Sigmoid colon (tissue), 7 donors: ENCODE results near the gene PRKN. TPM values are rescaled to one million over a fixed set of nuclear protein-coding genes. Genes with fewer than 3 reads are reported as not detected.

Experiments
- DNase-seq: peaks from one replicate; pipeline ENCODE4 v3.0.0-alpha.2; 2019
- H3K27ac ChIP-seq, 4 donors: fragments of 200-600 bp; sonication (generic); one replicate each; pipeline ENCODE4 v1.5.1; 2016 to 2019; ENCODE audit warnings: mild to moderate bottlenecking in 1 of 4
- H3K27me3 ChIP-seq, 3 donors: fragments of 200-600 bp; sonication (generic); one replicate each; pipeline ENCODE4 v1.5.1; 2019; ENCODE audit warnings: mild to moderate bottlenecking in 1 of 3
- H3K36me3 ChIP-seq, 4 donors: fragments of 200-600 bp; sonication (generic); one replicate each; pipeline ENCODE4 v1.5.1; 2016 to 2019
- H3K4me1 ChIP-seq, 4 donors: fragments of 200-600 bp; sonication (generic); one replicate each; pipeline ENCODE4 v1.5.1; 2017 to 2019
- H3K4me3 ChIP-seq, 4 donors: fragments of 200-600 bp; sonication (generic); one replicate each; pipeline ENCODE4 v1.5.1; 2017 to 2019; ENCODE audit warnings: mild to moderate bottlenecking in 2 of 4, moderate library complexity in 1 of 4
- H3K9me3 ChIP-seq, 4 donors: fragments of 200-600 bp in 3 of 4; sonication (generic) in 3 of 4; one replicate each; pipeline versions ENCODE4 v1.5.1 to v1.6.1; 2013 to 2019
- CTCF ChIP-seq, 4 experiments: fragments of 450-650 bp in 3 of 4; fragments of 200-600 bp in 1 of 4; IDR thresholded peaks; one replicate each; pipeline ENCODE4 v1.5.1; 2016 to 2019; ENCODE audit warnings: antibody characterized with exemption in 4 of 4, mild to moderate bottlenecking in 3 of 4, moderate library complexity in 2 of 4
- EP300 ChIP-seq, 4 donors: sonication (generic); formaldehyde crosslinking; IDR thresholded peaks; one replicate each; pipeline ENCODE4 v1.6.1; 2017; ENCODE audit warnings: antibody characterized with exemption in 4 of 4
- POLR2A ChIP-seq, 2 donors: fragments of 450-650 bp; IDR thresholded peaks; one replicate each; pipeline ENCODE4 v1.6.1; 2016; ENCODE audit warnings: antibody characterized with exemption in 2 of 2, mild to moderate bottlenecking in 2 of 2, moderate library complexity in 2 of 2
- POLR2AphosphoS5 ChIP-seq, 4 donors: sonication (generic); formaldehyde crosslinking; IDR thresholded peaks; one replicate each; pipeline ENCODE4 v1.6.1; 2017; ENCODE audit warnings: antibody characterized with exemption in 4 of 4
- WGBS, 2 donors: extraction: QIAGEN DNeasy Blood & Tissue Kit; methylation state at CpG; one replicate each; pipeline ENCODE4 v1.1.7; 2013; 5-methylcytosine and 5-hydroxymethylcytosine counted together
- intact Hi-C: fragments of 100-400 bp; cut with DNase I; formaldehyde crosslinking; loops from one replicate; pipeline ENCODE4 v1.15.1; 2023
- polyA plus RNA-seq, 3 donors: library from polyadenylated mRNA; stranded (reverse); fragments of 200-250 nt; gene quantifications; one replicate each; pipeline ENCODE4 v1.2.3, GENCODE V29; 2013
- total RNA-seq, 4 donors: library from RNA; depleted of rRNA; stranded (reverse); fragments of >200 nt; gene quantifications; one replicate each; pipeline ENCODE4 v1.1.0, GENCODE V29; 2016
- donor health status: healthy with polysubstance abuse.
- donor health status: Bipolar disorder and iron deficiency.
- donor health status: healthy.

Gene PRKN
- total and polyA plus RNA-seq, 7 donors, result 0.38 to 173 (median 9.7) TPM

GRCh38 chr6:162371121-162371520 is 356.4 kb downstream of the PRKN start:
- Histone ChIP-seq H3K27me3 (no peaks in the 10 kb centered on the region), H3K36me3 (no peaks in the 10 kb centered on the region), H3K4me3 (no peak overlapping the region), H3K9me3 (no peaks in the 10 kb centered on the region), H3K27ac (no peak overlapping the region), H3K4me1 (no peaks in the 10 kb centered on the region)
- intact Hi-C loops, result no loop called here
- TF ChIP-seq POLR2A (IDR thresholded peaks at IDR 0.05), result no peak
- no peak for TF ChIP-seq EP300 (IDR thresholded peaks at IDR 0.05)
- TF ChIP-seq POLR2AphosphoS5 (IDR thresholded peaks at IDR 0.05), result no peak
- no peak for TF ChIP-seq CTCF (IDR thresholded peaks at IDR 0.05)
- WGBS, 2 donors, result 91 to 94% methylated on average over 5 of the region's 5 CpGs
- DNase-seq, result no peak

- Histone ChIP-seq H3K27me3 (no peaks in the 10 kb centered on the region), H3K36me3 (no peaks in the 10 kb centered on the region), H3K4me3 (no peak overlapping the region), H3K27ac (no peak overlapping the region), H3K9me3 (no peaks in the 10 kb centered on the region), H3K4me1 (no peaks in the 10 kb centered on the region)
- 92% methylated on average over 2 of the region's 2 CpGs for WGBS, 2 donors
- intact Hi-C loops, result no loop called here
- DNase-seq, result no peak
- TF ChIP-seq EP300 (IDR thresholded peaks at IDR 0.05), result no peak
- TF ChIP-seq CTCF (IDR thresholded peaks at IDR 0.05), result no peak
- TF ChIP-seq POLR2A (IDR thresholded peaks at IDR 0.05), result no peak
- TF ChIP-seq POLR2AphosphoS5 (IDR thresholded peaks at IDR 0.05), result no peak
Observed at GRCh38 chr6:162369091-162369490, 358.5 kb downstream of the PRKN start.

- TF ChIP-seq CTCF (IDR thresholded peaks at IDR 0.05), result no peak
- no peak for TF ChIP-seq POLR2AphosphoS5 (IDR thresholded peaks at IDR 0.05)
- no peak for TF ChIP-seq EP300 (IDR thresholded peaks at IDR 0.05)
- no peak for TF ChIP-seq POLR2A (IDR thresholded peaks at IDR 0.05)
Observed at GRCh38 chr6:162364488-162364887, 363.1 kb downstream of the PRKN start.

GRCh38 chr6:162363757-162364156 is 363.8 kb downstream of the PRKN start:
- H3K4me1 ChIP-seq, result no peaks in the 10 kb centered on the region
- H3K4me3 ChIP-seq, result no peak overlapping the region
- no peaks in the 10 kb centered on the region for H3K9me3 ChIP-seq
- no peaks in the 10 kb centered on the region for H3K36me3 ChIP-seq
- H3K27me3 ChIP-seq, result no peaks in the 10 kb centered on the region
- WGBS, 2 donors, result 88 to 89% methylated on average over 4 of the region's 4 CpGs
- no peak for DNase-seq
- intact Hi-C loops, result no loop called here
- no peak overlapping the region for H3K27ac ChIP-seq
- TF ChIP-seq POLR2AphosphoS5 (IDR thresholded peaks at IDR 0.05), result no peak
- TF ChIP-seq CTCF (IDR thresholded peaks at IDR 0.05), result no peak
- no peak for TF ChIP-seq POLR2A (IDR thresholded peaks at IDR 0.05)
- TF ChIP-seq EP300 (IDR thresholded peaks at IDR 0.05), result no peak

More at GRCh38 chr6:162364488-162364887, 363.1 kb downstream of the PRKN start:
- H3K27ac ChIP-seq, result no peak overlapping the region
- H3K27me3 ChIP-seq, result no peaks in the 10 kb centered on the region
- 92 to 95% methylated on average over 4 of the region's 4 CpGs for WGBS, 2 donors
- no peaks in the 10 kb centered on the region for H3K9me3 ChIP-seq
- H3K36me3 ChIP-seq, result no peaks in the 10 kb centered on the region
- H3K4me3 ChIP-seq, result no peak overlapping the region
- no peaks in the 10 kb centered on the region for H3K4me1 ChIP-seq
- DNase-seq, result no peak
- intact Hi-C loops, result no loop called here

GRCh38 chr6:162360901-162361567 is 366.5 kb downstream of the PRKN start:
- H3K27ac ChIP-seq, result no peak overlapping the region
- no peaks in the 10 kb centered on the region for H3K36me3 ChIP-seq
- no peak for TF ChIP-seq POLR2A (IDR thresholded peaks at IDR 0.05)
- TF ChIP-seq EP300 (IDR thresholded peaks at IDR 0.05), result no peak
- no peak for TF ChIP-seq CTCF (IDR thresholded peaks at IDR 0.05)
- TF ChIP-seq POLR2AphosphoS5 (IDR thresholded peaks at IDR 0.05), result no peak
- intact Hi-C loops, result no loop called here
- DNase-seq, result no peak
- no peak overlapping the region for H3K4me3 ChIP-seq
- H3K27me3 ChIP-seq, result no peaks in the 10 kb centered on the region
- WGBS, 2 donors, result 81 to 84% methylated on average over 6 of the region's 6 CpGs
- no peaks in the 10 kb centered on the region for H3K9me3 ChIP-seq
- no peaks in the 10 kb centered on the region for H3K4me1 ChIP-seq
